ENCODE results near the gene SENP1.

SENP1 gene

DNA sequence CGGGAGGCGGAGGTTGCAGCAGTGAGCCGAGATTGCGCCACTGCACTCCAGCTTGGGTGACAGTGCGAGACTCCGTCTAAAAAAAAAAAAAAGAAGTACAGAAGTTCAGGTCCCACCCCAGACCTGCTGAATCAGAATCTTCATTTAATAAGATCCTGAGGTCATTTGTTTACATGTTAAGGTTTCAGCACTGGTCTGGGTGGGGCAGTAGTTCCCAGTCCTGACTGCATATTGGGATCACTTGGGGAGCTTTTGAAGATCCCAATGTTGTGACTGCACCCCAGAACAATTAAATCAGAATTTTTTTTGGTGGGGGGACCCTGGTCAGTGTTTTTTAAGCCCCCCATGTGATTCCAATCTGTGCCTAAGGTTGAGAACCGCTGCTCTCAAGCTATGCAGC is 89.9 kb downstream of the SENP1 start:
- DNase-seq: no peak

- DNase-seq: no peak
These were observed 90.8 kb downstream of the SENP1 start for GRCh38 chr12:48015129-48015528.

- DNase-seq: no peak
These were observed 92.6 kb downstream of the SENP1 start for GRCh38 chr12:48013287-48013686.

DNA sequence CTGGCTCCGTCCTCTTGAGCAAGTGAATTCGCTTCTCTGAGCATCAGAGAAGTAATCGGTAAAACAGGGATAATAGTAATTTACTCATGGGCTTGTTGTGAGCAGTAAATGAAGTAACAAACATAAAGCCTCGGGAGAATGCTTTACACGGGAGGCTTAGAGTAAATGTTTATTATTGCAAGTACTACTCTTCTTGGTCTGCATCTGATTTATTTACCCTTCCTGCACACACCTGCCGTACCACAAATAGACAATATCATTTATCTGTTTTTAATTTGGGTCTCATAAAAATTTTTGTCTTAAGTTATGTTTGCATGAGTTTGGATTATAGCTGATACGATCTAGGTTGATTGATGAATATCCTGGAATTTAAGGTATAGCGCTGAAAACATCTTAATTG is 93.8 kb downstream of the SENP1 start:
- DNase-seq: no peak

DNA sequence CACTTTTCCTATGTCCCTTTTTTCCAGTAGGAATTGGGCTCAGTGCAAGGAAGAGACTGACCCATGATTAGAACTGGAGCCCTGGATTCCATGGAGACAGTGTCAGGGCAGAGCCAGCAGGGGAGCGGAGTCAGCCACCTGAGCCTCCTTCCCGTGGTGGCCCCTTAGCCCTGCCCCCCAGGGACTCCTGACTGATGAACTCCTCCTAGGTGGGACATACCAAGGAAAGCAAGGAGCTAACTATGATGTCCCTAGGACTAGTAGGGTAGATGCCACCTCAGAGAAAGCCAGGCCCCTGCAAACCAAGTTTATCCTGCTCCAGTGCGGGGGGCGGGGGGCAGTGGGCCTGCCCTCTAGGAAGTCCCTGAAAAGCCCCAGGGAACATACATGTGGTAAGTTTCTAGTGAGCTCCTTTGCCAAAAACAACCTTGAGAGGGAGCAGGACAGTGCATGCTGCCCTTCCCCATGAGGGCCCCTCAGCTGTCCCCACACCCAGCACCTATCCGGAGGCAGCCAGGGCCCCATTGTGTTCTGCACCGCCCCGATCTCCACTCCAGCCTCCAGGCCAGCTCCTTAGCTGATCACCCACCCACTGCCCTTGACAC is 95.4 kb downstream of the SENP1 start:
- DNase-seq: no peak

DNA sequence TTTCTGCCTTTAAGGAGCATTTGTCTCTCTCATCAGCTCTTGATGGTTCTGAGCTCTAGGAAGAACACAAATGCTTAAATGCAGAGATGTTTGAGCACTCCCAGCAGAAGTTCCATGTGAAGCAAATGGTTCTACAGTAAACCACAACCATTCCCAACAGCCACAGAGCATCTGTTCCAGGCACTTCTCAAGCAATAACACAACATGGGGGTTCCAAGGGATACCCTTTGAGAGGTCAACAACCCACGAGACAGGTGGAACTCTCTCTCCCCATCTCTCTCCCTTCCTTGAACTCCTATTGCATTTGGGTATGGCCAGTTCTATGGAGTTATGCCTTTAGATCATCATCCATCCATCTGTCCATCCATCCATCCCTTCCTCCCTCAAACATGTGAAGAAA is 96.4 kb downstream of the SENP1 start:
- DNase-seq: no peak

DNA sequence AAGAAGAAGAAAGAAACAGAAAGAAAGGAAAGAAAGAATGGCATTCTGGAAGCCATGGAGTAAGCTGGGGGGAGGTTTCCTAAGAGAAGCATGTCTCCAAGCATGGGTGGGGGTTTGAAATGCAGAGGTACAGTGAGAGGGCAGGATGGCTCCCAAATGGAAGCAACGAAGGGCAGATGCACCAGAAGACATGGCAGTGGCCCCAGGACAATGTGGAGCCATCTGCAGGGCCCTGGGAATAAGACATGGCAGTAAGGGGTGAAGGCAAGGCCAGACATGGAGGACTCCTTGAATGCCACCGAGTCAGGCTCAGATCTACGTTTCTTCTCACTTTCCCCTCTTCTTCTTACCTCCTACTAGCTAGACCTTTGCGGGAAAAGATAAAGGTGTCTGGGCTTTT is 96.9 kb downstream of the SENP1 start:
- no peak for DNase-seq

DNA sequence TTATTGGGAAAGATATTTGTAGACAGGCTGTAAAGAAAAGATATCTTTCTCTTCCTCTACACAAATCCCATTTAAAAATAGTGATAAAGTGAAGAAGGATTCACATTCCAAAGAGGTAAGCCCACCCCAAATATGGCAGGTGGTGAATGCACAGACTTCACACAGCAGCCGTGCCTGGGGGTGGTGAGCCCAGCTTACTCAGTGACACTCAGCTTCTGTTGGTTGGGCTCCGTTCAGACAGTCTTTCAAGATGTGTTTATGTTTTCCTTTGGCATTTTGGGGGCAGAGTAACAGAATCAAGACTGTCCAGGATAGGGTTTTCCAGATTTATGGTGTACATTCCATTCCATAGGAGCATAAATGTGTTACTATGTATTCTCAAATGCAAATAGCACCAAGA is 97.5 kb downstream of the SENP1 start:
- DNase-seq: no peak

- DNase-seq: no peak
These were observed 98.7 kb downstream of the SENP1 start for GRCh38 chr12:48007206-48007605.

GRCh38 chr12:48005750-48006021 is 100.2 kb downstream of the SENP1 start:
- no peak for DNase-seq

DNA sequence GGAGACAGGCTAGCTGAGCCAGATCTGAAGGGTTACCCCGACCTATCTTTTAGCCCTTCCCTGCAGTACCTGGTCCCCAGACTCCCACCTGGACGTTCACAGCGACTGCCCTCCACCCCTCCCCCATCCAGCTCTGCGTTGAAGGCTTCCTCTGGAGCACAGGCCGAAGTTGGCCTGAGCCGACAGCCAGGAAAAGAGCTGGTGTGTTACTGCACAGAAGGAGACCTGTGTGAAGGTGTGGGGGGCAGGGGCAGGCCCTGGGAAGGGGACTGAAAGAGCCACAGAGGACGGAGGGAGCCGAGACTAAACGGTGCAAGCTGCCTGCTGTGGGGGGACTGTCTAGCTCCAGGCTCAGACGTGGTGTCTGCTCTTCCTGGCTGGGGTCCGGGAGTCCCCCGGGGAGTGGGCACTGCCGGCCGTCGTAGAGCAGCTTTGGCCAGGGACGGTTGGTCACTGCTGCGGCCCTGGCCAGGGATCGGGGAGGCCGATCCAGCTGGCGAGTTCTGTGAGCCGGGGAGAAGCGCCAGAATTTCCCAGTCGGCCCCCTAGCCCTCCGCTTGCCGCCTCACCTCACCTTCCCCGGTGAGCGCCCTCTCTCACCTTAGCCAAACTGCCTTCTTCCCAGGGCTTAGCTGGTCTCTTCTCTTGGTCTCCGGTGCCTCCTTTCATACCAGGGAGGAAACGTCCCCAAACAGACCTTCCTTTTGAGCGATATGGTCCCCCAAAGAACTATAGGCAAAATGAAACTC is 100.7 kb downstream of the SENP1 start:
- no peak for DNase-seq

DNA sequence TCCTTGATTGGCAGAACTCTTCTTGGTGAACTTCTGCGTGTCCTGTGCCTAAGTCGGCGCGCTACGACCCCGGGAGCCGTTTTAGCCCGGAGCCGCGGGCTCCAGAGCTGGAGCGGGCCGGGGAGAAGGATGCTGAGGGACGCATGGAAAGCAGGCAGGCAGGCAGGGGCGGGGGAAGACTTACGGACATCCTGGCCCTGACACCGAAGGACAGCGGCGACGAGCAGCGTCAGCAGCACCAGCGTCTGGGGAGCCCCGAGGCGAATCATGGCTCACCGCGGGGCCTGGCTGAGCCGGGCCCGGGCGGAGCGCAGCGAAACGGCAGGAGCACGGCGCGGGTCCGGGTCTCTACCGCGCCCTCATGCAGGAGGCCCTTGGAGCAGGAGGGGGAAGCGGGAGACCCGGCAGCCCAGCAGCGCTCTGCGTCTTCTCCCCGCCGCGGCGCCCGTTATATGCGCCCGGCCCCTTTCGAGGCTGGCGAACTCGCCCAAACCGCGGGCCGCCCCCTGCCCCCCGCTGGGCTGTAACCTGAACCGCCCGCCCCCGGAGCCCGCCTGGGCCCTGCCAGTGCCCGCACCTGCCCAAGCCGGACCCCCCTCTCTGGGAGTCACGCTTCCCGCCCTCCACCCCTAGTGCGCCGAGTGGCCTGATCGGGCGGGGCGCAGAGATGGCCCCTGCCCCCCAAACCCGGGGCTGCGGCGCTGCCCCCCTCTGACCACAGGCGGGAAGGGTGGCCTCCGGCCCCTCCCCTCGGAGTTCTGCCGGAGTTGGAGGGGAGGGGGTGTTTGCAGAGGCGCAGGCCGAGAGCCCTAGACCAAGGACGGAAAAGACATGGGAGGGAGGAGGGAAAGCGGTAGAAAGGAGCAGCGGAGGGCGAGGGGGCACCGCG is 101.6 kb downstream of the SENP1 start, which contains the start of gene COL2A1:
Gene COL2A1 (minus strand): TSS at position 424 of the 889 bp plus-strand sequence. CDS start 155 bp downstream, at position 269.
- DNase-seq: no peak

DNA sequence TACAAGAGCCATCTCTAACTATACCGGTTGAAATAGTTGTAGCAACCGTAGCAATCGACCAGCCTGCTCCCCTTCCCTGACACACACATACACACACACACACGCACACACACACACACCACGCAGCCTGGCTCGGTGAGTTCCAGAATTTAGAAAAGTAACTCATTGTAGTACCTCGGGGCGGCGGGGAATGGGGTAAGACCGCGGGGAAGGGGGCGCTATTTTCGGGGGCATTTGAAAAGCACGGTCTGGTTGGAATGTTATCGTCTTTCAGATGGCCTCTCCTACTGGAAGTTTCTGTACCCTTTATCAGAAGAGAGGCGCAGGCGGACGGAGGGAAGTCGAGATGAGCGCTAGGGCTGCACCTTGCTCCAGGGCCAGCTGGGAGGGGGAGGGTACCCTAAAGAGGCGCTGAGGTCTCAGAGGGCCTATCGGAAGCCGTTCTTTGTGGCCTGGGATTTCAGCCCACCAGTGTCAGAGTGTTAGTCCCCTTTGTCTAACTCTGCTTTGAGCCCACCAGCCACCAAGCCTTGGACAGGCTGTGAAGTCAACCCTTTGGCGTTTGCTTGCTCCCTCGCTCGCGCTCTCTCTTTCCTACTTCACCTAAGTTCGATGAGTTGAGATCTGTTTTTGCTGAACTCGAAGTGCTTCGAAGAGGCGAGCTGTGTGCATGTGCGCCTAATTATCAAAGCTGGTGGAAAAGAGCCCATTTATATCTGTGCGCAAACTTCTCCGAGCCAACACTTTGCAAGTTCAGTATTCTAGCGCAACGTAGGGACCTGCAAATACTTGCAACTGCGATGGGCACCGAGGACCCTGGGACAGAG is 102.4 kb downstream of the SENP1 start:
- no peak for DNase-seq

GRCh38 chr12:48002773-48003218 is 103.1 kb downstream of the SENP1 start:
- DNase-seq: no peak

DNA sequence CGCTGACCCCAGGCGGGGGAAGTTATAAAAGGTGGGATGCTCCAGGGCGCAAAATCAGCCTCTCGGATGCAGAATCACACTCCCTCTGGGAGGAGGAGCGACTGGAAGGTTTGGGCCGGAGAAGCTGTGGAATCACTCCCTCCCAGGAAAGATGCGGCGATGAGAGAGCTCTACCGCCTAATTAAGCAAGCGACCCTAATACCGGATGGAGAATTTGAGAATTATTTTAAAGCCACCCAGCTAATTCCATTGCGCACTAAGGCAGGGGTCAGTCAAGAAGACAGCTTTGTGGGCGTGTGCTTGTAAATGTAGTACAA is 103.5 kb downstream of the SENP1 start:
- no peak for DNase-seq

DNA sequence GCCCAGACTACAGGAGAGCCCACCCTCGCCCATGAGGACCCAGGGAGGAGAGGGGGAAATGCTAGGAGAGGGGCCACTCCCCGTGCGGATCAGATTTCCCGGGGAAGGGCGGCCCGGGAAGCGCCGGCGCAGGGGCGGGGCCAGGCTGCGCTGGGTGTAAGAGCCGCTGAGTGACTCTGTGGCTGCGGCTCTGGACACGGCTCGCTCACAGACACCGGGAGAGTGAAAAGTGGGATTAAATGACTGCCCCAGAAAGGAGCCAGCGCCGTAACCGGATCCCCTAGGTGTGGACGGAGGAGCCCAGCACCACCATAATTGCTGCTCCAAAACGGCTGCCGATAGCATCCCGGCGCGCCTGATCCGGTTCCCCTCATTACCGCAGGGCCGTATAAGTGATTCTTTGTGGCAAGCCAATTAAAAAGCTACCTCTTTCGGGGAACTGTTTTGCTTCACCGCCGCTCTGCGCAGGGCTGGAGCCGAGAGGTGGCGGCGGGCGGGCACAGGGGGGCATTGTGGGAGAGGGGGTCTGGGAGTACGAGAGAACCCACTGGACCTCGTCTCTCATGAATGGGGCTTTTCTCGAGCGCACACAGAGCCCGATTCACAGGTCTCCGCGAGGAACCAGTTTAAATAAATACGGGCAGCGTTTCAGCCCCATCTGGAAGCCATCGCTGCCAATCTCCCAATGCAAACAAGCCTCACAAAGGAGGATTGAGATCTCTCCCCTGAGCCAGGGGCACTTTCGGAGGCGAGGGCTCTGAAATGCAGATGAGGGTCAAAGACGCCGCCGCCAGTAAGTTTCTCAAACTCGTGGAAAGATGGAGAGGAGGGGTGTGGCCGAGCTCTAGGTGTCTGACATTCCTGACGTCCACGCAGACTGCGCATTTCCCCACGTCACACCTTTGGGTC is 104.1 kb downstream of the SENP1 start:
- DNase-seq: no peak

DNA sequence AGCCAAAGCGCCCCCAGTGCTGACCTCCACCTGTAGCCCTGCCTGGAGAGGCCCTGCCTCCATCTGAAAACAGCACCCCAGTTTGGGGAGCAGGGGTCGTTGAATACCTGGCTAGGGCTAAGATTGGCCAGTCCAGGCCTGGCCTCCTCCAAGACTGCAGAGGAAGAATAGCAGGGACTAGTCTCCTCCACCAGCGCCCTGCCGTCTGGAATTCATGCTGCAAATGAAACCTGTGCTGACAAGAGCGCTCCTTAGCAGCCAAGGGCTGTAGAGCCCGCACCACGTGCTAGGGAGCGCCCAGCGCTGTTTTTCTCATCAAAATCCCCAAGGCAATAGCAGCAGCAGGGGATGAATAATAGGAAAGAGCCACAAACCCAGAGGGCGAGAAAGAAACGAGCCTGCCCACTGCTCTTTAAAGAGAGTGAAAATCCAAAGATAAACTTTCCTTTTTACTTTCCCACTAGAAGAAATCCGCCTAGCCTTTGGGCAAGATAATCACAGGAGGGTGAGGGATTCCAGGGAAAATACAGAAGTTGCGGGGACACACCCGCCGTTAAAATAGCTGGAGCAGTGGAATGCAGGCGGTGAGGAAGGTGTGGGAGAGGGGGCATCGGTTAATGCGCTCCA is 104.9 kb downstream of the SENP1 start:
- no peak for DNase-seq

DNA sequence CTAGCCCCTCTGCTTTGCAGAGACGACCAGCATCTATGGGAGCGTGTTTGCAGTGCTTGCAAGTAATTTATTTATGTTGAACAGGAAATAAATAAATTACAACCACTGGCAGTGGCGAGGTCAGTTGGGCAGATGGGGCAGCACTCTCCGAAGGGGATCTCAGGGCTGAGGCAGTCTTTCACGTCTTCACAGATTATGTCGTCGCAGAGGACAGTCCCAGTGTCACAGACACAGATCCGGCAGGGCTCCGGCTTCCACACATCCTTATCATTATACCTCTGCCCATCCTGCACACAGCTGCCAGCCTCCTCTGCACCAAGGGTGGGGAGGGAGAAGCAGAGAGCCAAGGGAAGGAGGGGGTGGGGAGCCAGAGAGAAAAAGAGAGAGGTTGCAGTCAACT is 106.1 kb downstream of the SENP1 start:
- DNase-seq: no peak

DNA sequence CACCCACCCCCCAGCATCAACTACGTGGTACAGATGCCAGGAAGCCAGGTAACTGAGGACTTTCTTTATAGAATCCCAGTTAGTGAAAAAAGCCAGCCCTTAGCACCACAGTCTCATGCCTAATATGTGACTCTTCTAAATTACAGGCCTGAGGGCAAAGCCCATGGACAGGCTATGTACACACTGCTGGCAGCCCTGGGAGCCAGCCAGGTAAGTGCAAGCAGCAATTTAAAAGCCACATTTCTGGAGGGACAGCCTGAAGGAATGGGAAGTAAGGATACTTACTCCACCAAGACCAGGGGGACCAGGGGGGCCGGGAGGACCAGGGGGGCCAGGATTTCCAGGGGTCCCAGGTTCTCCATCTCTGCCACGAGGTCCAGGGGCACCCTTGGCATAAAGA is 108.6 kb downstream of the SENP1 start:
- no peak for DNase-seq

- DNase-seq: no peak
These were observed 109.9 kb downstream of the SENP1 start for GRCh38 chr12:47995981-47996401.

GRCh38 chr12:47993491-47993890 is 112.4 kb downstream of the SENP1 start:
- DNase-seq: no peak
